BLaER1 treated with 17β-estradiol and CSF1 and Interleukin-3, amounts not matched to agents 10 nM and 100 nM (cell line): ENCODE results near the gene SLC16A8.

Experiments
- H3K27ac ChIP-seq, 11 experiments: shearing (Covaris generic); formaldehyde crosslinking; 2 replicates each; pipeline ENCODE4 v1.8.1; 2022
- H3K27me3 ChIP-seq, 11 experiments: shearing (Covaris generic); formaldehyde crosslinking; 2 replicates each; pipeline ENCODE4 v1.8.1; 2022
- H3K36me3 ChIP-seq, 11 experiments: shearing (Covaris generic); formaldehyde crosslinking; 2 replicates each; pipeline ENCODE4 v1.8.1; 2022
- H3K4me1 ChIP-seq, 10 experiments: shearing (Covaris generic); formaldehyde crosslinking; 2 replicates each; pipeline ENCODE4 v1.8.1; 2022
- H3K4me2 ChIP-seq, 11 experiments: shearing (Covaris generic); formaldehyde crosslinking; 2 replicates each; pipeline ENCODE4 v1.8.1; 2022
- H3K4me3 ChIP-seq, 10 experiments: shearing (Covaris generic); formaldehyde crosslinking; 2 replicates each; pipeline ENCODE4 v1.8.1; 2022
- H3K9ac ChIP-seq, 11 experiments: shearing (Covaris generic); formaldehyde crosslinking; 2 replicates each; pipeline ENCODE4 v1.8.1; 2022
- H3K9me3 ChIP-seq, 11 experiments: shearing (Covaris generic); formaldehyde crosslinking; replicated peaks in 1 of 11; 2 replicates each; pipeline ENCODE4 v1.8.1; 2022
- H4K20me1 ChIP-seq, 11 experiments: shearing (Covaris generic); formaldehyde crosslinking; 2 replicates each; pipeline ENCODE4 v1.8.1; 2022
- Cebpa-rat ChIP-seq, 11 experiments: shearing (Covaris generic); IDR thresholded peaks; 2 replicates each; pipeline ENCODE4 v1.8.1; 2022

SLC16A8 gene

GRCh38 chr22:38098410-38099249 lies 14.6 kb upstream of the SLC16A8 start:
- no peak overlapping the region for H3K9ac ChIP-seq
- no peaks in the 10 kb centered on the region; a peak in 1 of 22 replicates for H3K36me3 ChIP-seq
- no peaks in the 10 kb centered on the region for H3K9me3 ChIP-seq
- no peaks in the 10 kb centered on the region; a peak in 1 of 22 replicates for H4K20me1 ChIP-seq
- no peak overlapping the region for H3K4me3 ChIP-seq
- peaks cover 0 to 6% (median 0%) of the 10 kb centered on the region in 10 experiments; a peak in 1 of 20 replicates for H3K4me1 ChIP-seq
- no peak for TF ChIP-seq Cebpa-rat (IDR thresholded peaks at IDR 0.05)
- H3K27me3 ChIP-seq: no peaks in the 10 kb centered on the region
- H3K27ac ChIP-seq: no peak overlapping the region
- H3K4me2 ChIP-seq: no peak overlapping the region

- TF ChIP-seq Cebpa-rat (IDR thresholded peaks at IDR 0.05): no peak
Measured at GRCh38 chr22:38097557-38098409, 13.8 kb upstream of the SLC16A8 start.

GRCh38 chr22:38097058-38097457 lies 13.1 kb upstream of the SLC16A8 start:
- Histone ChIP-seq H3K9me3 (no peaks in the 10 kb centered on the region), H3K36me3 (no peaks in the 10 kb centered on the region; a peak in 1 of 22 replicates), H4K20me1 (no peaks in the 10 kb centered on the region), H3K9ac (no peak overlapping the region), H3K27ac (no peak overlapping the region), H3K27me3 (no peaks in the 10 kb centered on the region), H3K4me2 (no peak overlapping the region; a peak in 1 of 22 replicates), H3K4me1 (peaks cover 0 to 5% (median 0%) of the 10 kb centered on the region in 10 experiments; a peak in 1 of 20 replicates), H3K4me3 (no peak overlapping the region)
- TF ChIP-seq Cebpa-rat (IDR thresholded peaks at IDR 0.05): no peak

More at GRCh38 chr22:38097557-38098409, 13.8 kb upstream of the SLC16A8 start:
- H3K27me3 ChIP-seq: no peaks in the 10 kb centered on the region
- no peaks in the 10 kb centered on the region; a peak in 1 of 22 replicates for H3K36me3 ChIP-seq
- H3K9me3 ChIP-seq: no peaks in the 10 kb centered on the region
- peaks cover 0 to 5% (median 0%) of the 10 kb centered on the region in 10 experiments; a peak in 1 of 20 replicates for H3K4me1 ChIP-seq
- no peak overlapping the region for H3K4me2 ChIP-seq
- no peak overlapping the region for H3K9ac ChIP-seq
- no peak overlapping the region for H3K27ac ChIP-seq
- H3K4me3 ChIP-seq: no peak overlapping the region
- H4K20me1 ChIP-seq: no peaks in the 10 kb centered on the region

- no peaks in the 10 kb centered on the region; a peak in 1 of 22 replicates for H3K36me3 ChIP-seq
- no peak overlapping the region for H3K27ac ChIP-seq
- peaks cover 0 to 4% (median 0%) of the 10 kb centered on the region in 11 experiments; a peak in 2 of 22 replicates for H4K20me1 ChIP-seq
- H3K4me3 ChIP-seq: no peak overlapping the region
- TF ChIP-seq Cebpa-rat (IDR thresholded peaks at IDR 0.05): no peak
- H3K9me3 ChIP-seq: no peaks in the 10 kb centered on the region
- no peak overlapping the region for H3K4me2 ChIP-seq
- no peaks in the 10 kb centered on the region for H3K4me1 ChIP-seq
- peaks cover 0 to 5% (median 0%) of the 10 kb centered on the region in 11 experiments; a peak in 3 of 22 replicates for H3K27me3 ChIP-seq
- no peak overlapping the region for H3K9ac ChIP-seq
Measured at GRCh38 chr22:38089474-38089851, 5.5 kb upstream of the SLC16A8 start.

DNA sequence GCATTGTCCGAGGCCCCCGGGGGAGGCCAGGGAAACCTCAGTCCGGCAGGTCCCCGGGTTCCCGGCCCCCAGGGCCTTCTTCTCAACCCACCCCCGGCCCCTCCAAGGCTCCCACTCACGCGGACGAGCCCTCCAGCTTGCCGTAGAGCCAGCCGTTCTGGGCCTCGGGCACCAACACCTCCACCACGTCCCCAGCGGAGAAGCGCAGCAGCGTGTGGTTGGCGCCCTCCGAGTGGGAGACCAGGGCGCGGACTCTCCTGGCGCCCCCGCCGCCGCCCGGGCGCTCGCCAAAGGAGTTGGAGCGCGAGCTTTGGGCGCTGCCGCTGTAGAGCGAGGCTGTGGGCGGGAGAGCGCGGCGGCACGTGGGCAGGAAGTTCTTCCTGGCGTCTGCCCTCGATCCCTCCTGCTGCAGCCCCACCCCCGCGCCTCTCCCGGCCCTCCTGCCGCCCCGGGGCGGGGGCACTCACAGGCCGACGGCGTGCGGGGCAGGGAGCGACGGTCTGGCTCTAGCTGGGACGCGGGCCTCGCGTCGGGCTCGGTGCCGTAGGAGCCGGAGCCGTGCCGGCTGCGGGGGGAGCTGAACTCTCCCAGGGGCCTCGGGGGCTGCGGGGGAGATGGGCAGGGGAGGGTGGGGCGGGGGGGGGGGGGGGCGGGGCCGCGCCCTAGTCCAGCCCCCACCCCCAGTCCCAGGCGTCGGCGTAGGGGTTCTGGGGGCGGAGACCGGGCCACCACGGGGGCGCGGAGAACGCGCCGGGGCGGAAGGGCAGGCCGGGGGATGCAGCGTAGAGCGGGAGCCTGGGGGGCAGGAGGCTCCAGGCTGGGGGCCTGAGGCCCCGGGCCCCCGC lies 4.9 kb upstream of the SLC16A8 start:
- Histone ChIP-seq H3K4me3 (no peak overlapping the region), H3K4me2 (no peak overlapping the region), H3K36me3 (no peaks in the 10 kb centered on the region; a peak in 1 of 22 replicates), H3K4me1 (no peaks in the 10 kb centered on the region), H3K9me3 (no peaks in the 10 kb centered on the region), H3K9ac (no peak overlapping the region), H4K20me1 (peaks cover 0 to 4% (median 0%) of the 10 kb centered on the region in 11 experiments; a peak in 3 of 22 replicates), H3K27me3 (peaks cover 0 to 8% (median 2%) of the 10 kb centered on the region in 11 experiments; a peak in 11 of 22 replicates), H3K27ac (no peak overlapping the region)
- no peak for TF ChIP-seq Cebpa-rat (IDR thresholded peaks at IDR 0.05)

DNA sequence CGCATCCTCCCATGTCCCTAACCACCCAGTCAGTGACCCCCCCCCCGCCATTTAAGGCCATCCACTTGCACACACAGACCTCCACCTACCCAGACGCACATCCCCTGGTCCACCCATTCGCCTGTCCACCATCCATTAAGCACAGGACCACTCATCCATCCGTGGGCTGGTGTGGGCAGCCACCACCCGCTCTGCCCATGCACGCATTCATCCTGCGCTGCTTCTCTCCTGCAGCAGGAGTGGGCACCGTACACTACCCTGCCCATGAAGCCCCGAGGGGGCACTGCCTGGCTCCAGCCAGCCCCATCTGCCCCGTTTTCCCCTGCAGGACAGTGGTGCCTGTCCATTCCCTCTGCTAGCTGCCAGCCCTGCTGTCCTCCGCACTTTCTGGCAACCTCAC lies 3.9 kb upstream of the SLC16A8 start:
- Histone ChIP-seq H3K36me3 (no peaks in the 10 kb centered on the region), H3K4me1 (peaks cover 0 to 7% (median 3%) of the 10 kb centered on the region in 10 experiments; a peak in 15 of 20 replicates), H3K27me3 (peaks cover 8 to 18% (median 12%) of the 10 kb centered on the region in 11 experiments), H3K9me3 (no peaks in the 10 kb centered on the region), H3K4me2 (no peak overlapping the region), H3K9ac (no peak overlapping the region), H3K27ac (no peak overlapping the region), H3K4me3 (no peak overlapping the region), H4K20me1 (peaks cover 0 to 7% (median 0%) of the 10 kb centered on the region in 11 experiments; a peak in 3 of 22 replicates)
- TF ChIP-seq Cebpa-rat (IDR thresholded peaks at IDR 0.05): no peak

GRCh38 chr22:38086942-38087341 lies 3.0 kb upstream of the SLC16A8 start:
- peaks cover 17 to 27% (median 21%) of the 10 kb centered on the region in 11 experiments for H3K27me3 ChIP-seq
- H3K36me3 ChIP-seq: no peaks in the 10 kb centered on the region
- no peak for TF ChIP-seq Cebpa-rat (IDR thresholded peaks at IDR 0.05)
- peaks cover 6 to 16% (median 12%) of the 10 kb centered on the region in 10 experiments; a peak in 18 of 20 replicates for H3K4me1 ChIP-seq
- H3K4me3 ChIP-seq: no peak overlapping the region
- H3K27ac ChIP-seq: no peak overlapping the region
- peaks cover 0 to 9% (median 0%) of the 10 kb centered on the region in 11 experiments; a peak in 4 of 22 replicates for H4K20me1 ChIP-seq
- no peak overlapping the region for H3K9ac ChIP-seq
- H3K4me2 ChIP-seq: no peak overlapping the region
- H3K9me3 ChIP-seq: no peaks in the 10 kb centered on the region
